ENCODE measurements around the gene TTLL11. TPM values are rescaled to one million over a fixed set of nuclear protein-coding genes. Genes with fewer than 3 reads are reported as not detected.

The TTLL11 gene
- total and polyA plus RNA-seq, 2 experiments from 2014 or later, result 0.57 to 1.4 TPM

DNA sequence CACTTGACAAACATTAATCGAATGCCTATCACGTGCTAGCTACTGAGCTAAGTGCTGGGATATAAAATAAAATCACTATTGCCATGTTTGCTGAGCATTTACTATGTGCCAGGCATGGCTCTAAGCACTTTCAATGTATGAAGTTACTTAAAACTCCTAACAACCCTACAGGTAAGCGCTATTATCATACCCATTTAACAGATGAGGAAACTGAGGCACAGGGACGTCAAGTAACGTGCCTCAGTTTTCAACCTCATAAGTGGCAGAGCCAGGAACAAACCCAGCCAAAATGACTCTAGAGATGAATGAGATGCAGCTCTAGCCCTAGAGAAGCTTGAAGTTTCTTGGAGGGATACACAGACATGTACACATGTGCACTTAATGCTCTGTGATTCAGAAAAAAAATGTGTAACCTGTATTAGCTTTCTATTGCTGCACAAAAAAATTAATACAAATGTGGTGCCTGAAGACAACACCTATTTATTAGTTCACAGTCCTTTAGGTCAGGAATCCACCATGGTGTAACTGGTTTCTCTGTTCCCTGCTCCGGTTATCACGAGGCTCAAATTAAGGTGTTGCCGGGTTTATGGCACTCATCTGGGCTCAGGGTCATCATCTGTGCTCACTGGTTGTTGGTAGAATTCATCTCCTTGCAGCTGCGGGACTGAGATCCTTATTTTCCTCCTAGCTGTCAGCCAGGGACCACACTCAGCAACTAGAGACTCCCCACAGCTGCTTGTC lies 33.7 kb downstream of the TTLL11 start:
- Histone ChIP-seq H2AFZ (no peak overlapping the region), H4K20me1 (replicated peaks; ENCODE audit: insufficient read depth) (peaks cover 4% of the 10 kb centered on the region; the same call in 1 of the 2 replicates), H3K4me1 (ENCODE audit: insufficient read depth) (no peaks in the 10 kb centered on the region), H3K27me3 (ENCODE audit: insufficient read depth) (no peaks in the 10 kb centered on the region), H3K9me2 (ENCODE audit: insufficient read depth) (no peaks in the 10 kb centered on the region), H3K79me2 (replicated peaks; ENCODE audit: insufficient read depth) (no peaks in the 10 kb centered on the region), H3K4me3 (no peak overlapping the region), H3K36me3 (ENCODE audit: insufficient read depth) (no peaks in the 10 kb centered on the region), H3K27ac (ENCODE audit: low read depth) (no peak overlapping the region), H3F3A (replicated peaks; ENCODE audit: low read depth) (no peaks in the 10 kb centered on the region), H3K4me2 (no peak overlapping the region)
- no peaks in the 10 kb centered on the region for H3K4me1 Mint-ChIP-seq
- TF ChIP-seq EZH2 (IDR thresholded peaks at IDR 0.05; ENCODE audit: low read depth, unreplicated experiment) (no peak), POLR2AphosphoS5 (IDR thresholded peaks at IDR 0.05; ENCODE audit: low read depth) (no peak), JUNB (IDR thresholded peaks at IDR 0.05; ENCODE audit: unreplicated experiment) (no peak), ZNF331 (CRISPR knock-in tag; IDR thresholded peaks at IDR 0.05; ENCODE audit: low read depth) (no peak), CREB1 (CRISPR knock-in tag; IDR thresholded peaks at IDR 0.05; ENCODE audit: low read depth) (no peak), EZH2phosphoT487 (IDR thresholded peaks at IDR 0.05; ENCODE audit: unreplicated experiment) (no peak), NANOG (IDR thresholded peaks at IDR 0.05; ENCODE audit: borderline replicate concordance) (no peak), ZNF114 (CRISPR knock-in tag; IDR thresholded peaks at IDR 0.05) (no peak), STAT1 (IDR thresholded peaks at IDR 0.05; ENCODE audit: unreplicated experiment) (no peak)
- TF ChIP-seq, protein P1, sequence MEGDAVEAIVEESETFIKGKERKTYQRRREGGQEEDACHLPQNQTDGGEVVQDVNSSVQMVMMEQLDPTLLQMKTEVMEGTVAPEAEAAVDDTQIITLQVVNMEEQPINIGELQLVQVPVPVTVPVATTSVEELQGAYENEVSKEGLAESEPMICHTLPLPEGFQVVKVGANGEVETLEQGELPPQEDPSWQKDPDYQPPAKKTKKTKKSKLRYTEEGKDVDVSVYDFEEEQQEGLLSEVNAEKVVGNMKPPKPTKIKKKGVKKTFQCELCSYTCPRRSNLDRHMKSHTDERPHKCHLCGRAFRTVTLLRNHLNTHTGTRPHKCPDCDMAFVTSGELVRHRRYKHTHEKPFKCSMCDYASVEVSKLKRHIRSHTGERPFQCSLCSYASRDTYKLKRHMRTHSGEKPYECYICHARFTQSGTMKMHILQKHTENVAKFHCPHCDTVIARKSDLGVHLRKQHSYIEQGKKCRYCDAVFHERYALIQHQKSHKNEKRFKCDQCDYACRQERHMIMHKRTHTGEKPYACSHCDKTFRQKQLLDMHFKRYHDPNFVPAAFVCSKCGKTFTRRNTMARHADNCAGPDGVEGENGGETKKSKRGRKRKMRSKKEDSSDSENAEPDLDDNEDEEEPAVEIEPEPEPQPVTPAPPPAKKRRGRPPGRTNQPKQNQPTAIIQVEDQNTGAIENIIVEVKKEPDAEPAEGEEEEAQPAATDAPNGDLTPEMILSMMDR (conservative IDR thresholded peaks at IDR 0.05; ENCODE audit: low read depth in 2 of 2), result no peak
- TF ChIP-seq, protein P2, sequence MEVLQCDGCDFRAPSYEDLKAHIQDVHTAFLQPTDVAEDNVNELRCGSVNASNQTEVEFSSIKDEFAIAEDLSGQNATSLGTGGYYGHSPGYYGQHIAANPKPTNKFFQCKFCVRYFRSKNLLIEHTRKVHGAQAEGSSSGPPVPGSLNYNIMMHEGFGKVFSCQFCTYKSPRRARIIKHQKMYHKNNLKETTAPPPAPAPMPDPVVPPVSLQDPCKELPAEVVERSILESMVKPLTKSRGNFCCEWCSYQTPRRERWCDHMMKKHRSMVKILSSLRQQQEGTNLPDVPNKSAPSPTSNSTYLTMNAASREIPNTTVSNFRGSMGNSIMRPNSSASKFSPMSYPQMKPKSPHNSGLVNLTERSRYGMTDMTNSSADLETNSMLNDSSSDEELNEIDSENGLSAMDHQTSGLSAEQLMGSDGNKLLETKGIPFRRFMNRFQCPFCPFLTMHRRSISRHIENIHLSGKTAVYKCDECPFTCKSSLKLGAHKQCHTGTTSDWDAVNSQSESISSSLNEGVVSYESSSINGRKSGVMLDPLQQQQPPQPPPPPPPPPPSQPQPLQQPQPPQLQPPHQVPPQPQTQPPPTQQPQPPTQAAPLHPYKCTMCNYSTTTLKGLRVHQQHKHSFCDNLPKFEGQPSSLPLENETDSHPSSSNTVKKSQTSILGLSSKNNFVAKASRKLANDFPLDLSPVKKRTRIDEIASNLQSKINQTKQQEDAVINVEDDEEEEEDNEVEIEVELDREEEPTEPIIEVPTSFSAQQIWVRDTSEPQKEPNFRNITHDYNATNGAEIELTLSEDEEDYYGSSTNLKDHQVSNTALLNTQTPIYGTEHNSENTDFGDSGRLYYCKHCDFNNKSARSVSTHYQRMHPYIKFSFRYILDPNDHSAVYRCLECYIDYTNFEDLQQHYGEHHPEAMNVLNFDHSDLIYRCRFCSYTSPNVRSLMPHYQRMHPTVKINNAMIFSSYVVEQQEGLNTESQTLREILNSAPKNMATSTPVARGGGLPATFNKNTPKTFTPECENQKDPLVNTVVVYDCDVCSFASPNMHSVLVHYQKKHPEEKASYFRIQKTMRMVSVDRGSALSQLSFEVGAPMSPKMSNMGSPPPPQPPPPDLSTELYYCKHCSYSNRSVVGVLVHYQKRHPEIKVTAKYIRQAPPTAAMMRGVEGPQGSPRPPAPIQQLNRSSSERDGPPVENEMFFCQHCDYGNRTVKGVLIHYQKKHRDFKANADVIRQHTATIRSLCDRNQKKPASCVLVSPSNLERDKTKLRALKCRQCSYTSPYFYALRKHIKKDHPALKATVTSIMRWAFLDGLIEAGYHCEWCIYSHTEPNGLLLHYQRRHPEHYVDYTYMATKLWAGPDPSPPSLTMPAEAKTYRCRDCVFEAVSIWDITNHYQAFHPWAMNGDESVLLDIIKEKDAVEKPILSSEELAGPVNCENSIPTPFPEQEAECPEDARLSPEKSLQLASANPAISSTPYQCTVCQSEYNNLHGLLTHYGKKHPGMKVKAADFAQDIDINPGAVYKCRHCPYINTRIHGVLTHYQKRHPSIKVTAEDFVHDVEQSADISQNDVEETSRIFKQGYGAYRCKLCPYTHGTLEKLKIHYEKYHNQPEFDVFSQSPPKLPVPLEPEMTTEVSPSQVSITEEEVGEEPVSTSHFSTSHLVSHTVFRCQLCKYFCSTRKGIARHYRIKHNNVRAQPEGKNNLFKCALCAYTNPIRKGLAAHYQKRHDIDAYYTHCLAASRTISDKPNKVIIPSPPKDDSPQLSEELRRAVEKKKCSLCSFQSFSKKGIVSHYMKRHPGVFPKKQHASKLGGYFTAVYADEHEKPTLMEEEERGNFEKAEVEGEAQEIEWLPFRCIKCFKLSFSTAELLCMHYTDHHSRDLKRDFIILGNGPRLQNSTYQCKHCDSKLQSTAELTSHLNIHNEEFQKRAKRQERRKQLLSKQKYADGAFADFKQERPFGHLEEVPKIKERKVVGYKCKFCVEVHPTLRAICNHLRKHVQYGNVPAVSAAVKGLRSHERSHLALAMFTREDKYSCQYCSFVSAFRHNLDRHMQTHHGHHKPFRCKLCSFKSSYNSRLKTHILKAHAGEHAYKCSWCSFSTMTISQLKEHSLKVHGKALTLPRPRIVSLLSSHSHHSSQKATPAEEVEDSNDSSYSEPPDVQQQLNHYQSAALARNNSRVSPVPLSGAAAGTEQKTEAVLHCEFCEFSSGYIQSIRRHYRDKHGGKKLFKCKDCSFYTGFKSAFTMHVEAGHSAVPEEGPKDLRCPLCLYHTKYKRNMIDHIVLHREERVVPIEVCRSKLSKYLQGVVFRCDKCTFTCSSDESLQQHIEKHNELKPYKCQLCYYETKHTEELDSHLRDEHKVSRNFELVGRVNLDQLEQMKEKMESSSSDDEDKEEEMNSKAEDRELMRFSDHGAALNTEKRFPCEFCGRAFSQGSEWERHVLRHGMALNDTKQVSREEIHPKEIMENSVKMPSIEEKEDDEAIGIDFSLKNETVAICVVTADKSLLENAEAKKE (CRISPR knock-in tag; IDR thresholded peaks at IDR 0.05), result no peak
- TF ChIP-seq, protein P3, sequence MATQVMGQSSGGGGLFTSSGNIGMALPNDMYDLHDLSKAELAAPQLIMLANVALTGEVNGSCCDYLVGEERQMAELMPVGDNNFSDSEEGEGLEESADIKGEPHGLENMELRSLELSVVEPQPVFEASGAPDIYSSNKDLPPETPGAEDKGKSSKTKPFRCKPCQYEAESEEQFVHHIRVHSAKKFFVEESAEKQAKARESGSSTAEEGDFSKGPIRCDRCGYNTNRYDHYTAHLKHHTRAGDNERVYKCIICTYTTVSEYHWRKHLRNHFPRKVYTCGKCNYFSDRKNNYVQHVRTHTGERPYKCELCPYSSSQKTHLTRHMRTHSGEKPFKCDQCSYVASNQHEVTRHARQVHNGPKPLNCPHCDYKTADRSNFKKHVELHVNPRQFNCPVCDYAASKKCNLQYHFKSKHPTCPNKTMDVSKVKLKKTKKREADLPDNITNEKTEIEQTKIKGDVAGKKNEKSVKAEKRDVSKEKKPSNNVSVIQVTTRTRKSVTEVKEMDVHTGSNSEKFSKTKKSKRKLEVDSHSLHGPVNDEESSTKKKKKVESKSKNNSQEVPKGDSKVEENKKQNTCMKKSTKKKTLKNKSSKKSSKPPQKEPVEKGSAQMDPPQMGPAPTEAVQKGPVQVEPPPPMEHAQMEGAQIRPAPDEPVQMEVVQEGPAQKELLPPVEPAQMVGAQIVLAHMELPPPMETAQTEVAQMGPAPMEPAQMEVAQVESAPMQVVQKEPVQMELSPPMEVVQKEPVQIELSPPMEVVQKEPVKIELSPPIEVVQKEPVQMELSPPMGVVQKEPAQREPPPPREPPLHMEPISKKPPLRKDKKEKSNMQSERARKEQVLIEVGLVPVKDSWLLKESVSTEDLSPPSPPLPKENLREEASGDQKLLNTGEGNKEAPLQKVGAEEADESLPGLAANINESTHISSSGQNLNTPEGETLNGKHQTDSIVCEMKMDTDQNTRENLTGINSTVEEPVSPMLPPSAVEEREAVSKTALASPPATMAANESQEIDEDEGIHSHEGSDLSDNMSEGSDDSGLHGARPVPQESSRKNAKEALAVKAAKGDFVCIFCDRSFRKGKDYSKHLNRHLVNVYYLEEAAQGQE (IDR thresholded peaks at IDR 0.05; ENCODE audit: unreplicated experiment), result no peak
- TF ChIP-seq, protein P4, sequence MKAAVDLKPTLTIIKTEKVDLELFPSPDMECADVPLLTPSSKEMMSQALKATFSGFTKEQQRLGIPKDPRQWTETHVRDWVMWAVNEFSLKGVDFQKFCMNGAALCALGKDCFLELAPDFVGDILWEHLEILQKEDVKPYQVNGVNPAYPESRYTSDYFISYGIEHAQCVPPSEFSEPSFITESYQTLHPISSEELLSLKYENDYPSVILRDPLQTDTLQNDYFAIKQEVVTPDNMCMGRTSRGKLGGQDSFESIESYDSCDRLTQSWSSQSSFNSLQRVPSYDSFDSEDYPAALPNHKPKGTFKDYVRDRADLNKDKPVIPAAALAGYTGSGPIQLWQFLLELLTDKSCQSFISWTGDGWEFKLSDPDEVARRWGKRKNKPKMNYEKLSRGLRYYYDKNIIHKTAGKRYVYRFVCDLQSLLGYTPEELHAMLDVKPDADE (IDR thresholded peaks at IDR 0.05), result no peak
- H3K36me3 Mint-ChIP-seq (ENCODE audit: low read depth), result no peaks in the 10 kb centered on the region
- H3K27me3 Mint-ChIP-seq (ENCODE audit: insufficient read depth, low read depth, poor library complexity), result no peaks in the 10 kb centered on the region
- H3K27ac Mint-ChIP-seq, result no peak overlapping the region
- DNase-seq (ENCODE audit: low spot score) (no peak), ATAC-seq (no peak)
- no peak overlapping the region for H3K4me3 Mint-ChIP-seq
- no peaks in the 10 kb centered on the region for H3K9me3 Mint-ChIP-seq
